Tibial nerve (tissue), 3 donors: ENCODE data around the gene SLC9A3.

ENCODE experiments used
- CTCF ChIP-seq, 5 experiments: fragments of 200-600 bp in 3 of 5; fragments of 450-650 bp in 2 of 5; sonication (generic) in 3 of 5; IDR thresholded peaks; one replicate each; pipeline ENCODE4 v1.5.1; 2016 to 2019; ENCODE audit warnings: antibody characterized with exemption in 5 of 5, mild to moderate bottlenecking in 3 of 5, moderate library complexity in 2 of 5
- POLR2A ChIP-seq, 2 donors: fragments of 450-650 bp; IDR thresholded peaks; one replicate each; pipeline ENCODE4 v1.6.1; 2017; ENCODE audit warnings: antibody characterized with exemption in 2 of 2, mild to moderate bottlenecking in 2 of 2, moderate library complexity in 2 of 2

- TF ChIP-seq CTCF (IDR thresholded peaks at IDR 0.05) (no peak), POLR2A (IDR thresholded peaks at IDR 0.05) (no peak)
Observed at GRCh38 chr5:449151-449550, 75.1 kb downstream of the SLC9A3 start.
